H9 (cell line): ENCODE results near the gene TLR6. TPM values are rescaled to one million over a fixed set of nuclear protein-coding genes. Genes with fewer than 3 reads are reported as not detected.

Source experiments
- DNase-seq: peaks from one replicate; pipeline ENCODE4 v3.0.0-alpha.2; 2017
- H2AFZ ChIP-seq: one replicate; pipeline ENCODE4 v1.6.1; 2013; ENCODE audit warnings: mild to moderate bottlenecking, low read length, control low read depth, moderate library complexity
- H2AK5ac ChIP-seq: 2 replicates; pipeline ENCODE4 v1.6.1; 2013; ENCODE audit warnings: low read length, control low read depth, mixed read lengths; ENCODE audit not compliant: insufficient read length
- H2BK120ac ChIP-seq: one replicate; pipeline ENCODE4 v1.6.1; 2013; ENCODE audit warnings: low read depth, mild to moderate bottlenecking, low read length, control low read depth, inconsistent platforms; ENCODE audit not compliant: poor library complexity, severe bottlenecking
- H2BK12ac ChIP-seq: 2 replicates; pipeline ENCODE4 v1.6.1; 2013; ENCODE audit warnings: low read length, control low read depth, mixed read lengths, low read depth; ENCODE audit not compliant: insufficient read length
- H2BK15ac ChIP-seq: 2 replicates; pipeline ENCODE4 v1.6.1; 2013; ENCODE audit warnings: low read depth, low read length, control low read depth
- H2BK20ac ChIP-seq: one replicate; pipeline ENCODE4 v1.6.1; 2013; ENCODE audit warnings: low read depth, mild to moderate bottlenecking, low read length, control low read depth, inconsistent platforms; ENCODE audit not compliant: poor library complexity, severe bottlenecking
- H2BK5ac ChIP-seq: 2 replicates; pipeline ENCODE4 v1.6.1; 2013; ENCODE audit warnings: low read length, control low read depth, mixed read lengths; ENCODE audit not compliant: insufficient read length
- H3K14ac ChIP-seq: 2 replicates; pipeline ENCODE4 v1.6.1; 2013; ENCODE audit warnings: low read length, control low read depth; ENCODE audit not compliant: insufficient read depth
- H3K18ac ChIP-seq: 2 replicates; pipeline ENCODE4 v1.6.1; 2013; ENCODE audit warnings: low read depth, mild to moderate bottlenecking, mixed read lengths, low read length, control low read depth; ENCODE audit not compliant: insufficient read length
- H3K23ac ChIP-seq: 2 replicates; pipeline ENCODE4 v1.6.1; 2013; ENCODE audit warnings: low read length, control low read depth, mixed read lengths, low read depth; ENCODE audit not compliant: insufficient read length
- H3K23me2 ChIP-seq: 2 replicates; pipeline ENCODE4 v1.6.1; 2013; ENCODE audit warnings: low read depth, mild to moderate bottlenecking, mixed read lengths, low read length, control low read depth; ENCODE audit not compliant: insufficient read length, poor library complexity, severe bottlenecking
- H3K27ac ChIP-seq: 2 replicates; pipeline ENCODE4 v1.5.1; 2013; ENCODE audit warnings: low read length, control low read depth, mixed read lengths, low read depth; ENCODE audit not compliant: insufficient read length
- H3K27me3 ChIP-seq: 2 replicates; pipeline ENCODE4 v1.6.1; 2013; ENCODE audit warnings: low read length, control low read depth, inconsistent platforms; ENCODE audit not compliant: insufficient read depth
- H3K4ac ChIP-seq: 2 replicates; pipeline ENCODE4 v1.6.1; 2013; ENCODE audit warnings: low read depth, mild to moderate bottlenecking, control low read depth, inconsistent platforms, low read length, moderate library complexity
- H3K4me1 ChIP-seq: 2 replicates; pipeline ENCODE4 v1.6.1; 2013; ENCODE audit warnings: low read length, control low read depth, inconsistent platforms; ENCODE audit not compliant: insufficient read depth
- H3K4me2 ChIP-seq: 2 replicates; pipeline ENCODE4 v1.6.1; 2013; ENCODE audit warnings: low read length, control low read depth, mixed read lengths; ENCODE audit not compliant: insufficient read length, insufficient read depth
- H3K56ac ChIP-seq: 2 replicates; pipeline ENCODE4 v1.6.1; 2013; ENCODE audit warnings: low read depth, mild to moderate bottlenecking, mixed read lengths, low read length, control low read depth; ENCODE audit not compliant: insufficient read length
- H3K79me1 ChIP-seq: 2 replicates; pipeline ENCODE4 v1.6.1; 2013; ENCODE audit warnings: low read depth, mild to moderate bottlenecking, moderate library complexity, low read length, control low read depth, inconsistent platforms; ENCODE audit not compliant: insufficient read depth, poor library complexity, severe bottlenecking
- H3K79me2 ChIP-seq: 2 replicates; pipeline ENCODE4 v1.6.1; 2013; ENCODE audit warnings: low read length, control low read depth, inconsistent platforms; ENCODE audit not compliant: insufficient read depth
- H3K9ac ChIP-seq: 2 replicates; pipeline ENCODE4 v1.6.1; 2013; ENCODE audit warnings: low read length, control low read depth, mixed read lengths; ENCODE audit not compliant: insufficient read length; ENCODE audit errors: extremely low read depth
- H3K9me3 ChIP-seq: one replicate; pipeline ENCODE4 v1.6.1; 2013; ENCODE audit warnings: low read depth, low read length, inconsistent platforms; ENCODE audit not compliant: control insufficient read depth
- H3T11ph ChIP-seq: one replicate; pipeline ENCODE4 v1.6.1; 2013; ENCODE audit warnings: mild to moderate bottlenecking, low read length, control low read depth, inconsistent platforms
- H4K20me1 ChIP-seq: one replicate; pipeline ENCODE4 v1.6.1; 2013; ENCODE audit not compliant: control insufficient read depth, insufficient read length, insufficient read depth
- H4K5ac ChIP-seq: 2 replicates; pipeline ENCODE4 v1.6.1; 2013; ENCODE audit warnings: low read depth, mild to moderate bottlenecking, mixed read lengths, low read length, control low read depth; ENCODE audit not compliant: insufficient read length
- H4K8ac ChIP-seq: replicated peaks from 2 replicates; pipeline ENCODE4 v1.6.1; 2013; ENCODE audit warnings: low read length, control low read depth, mixed read lengths, low read depth; ENCODE audit not compliant: insufficient read length
- H4K91ac ChIP-seq: 2 replicates; pipeline ENCODE4 v1.6.1; 2013; ENCODE audit warnings: low read depth, mild to moderate bottlenecking, moderate library complexity, mixed read lengths, low read length, control low read depth; ENCODE audit not compliant: insufficient read length
- H3K27ac Mint-ChIP-seq, 3 experiments: 2 replicates in 2 of 3; 3 replicates in 1 of 3; pipeline ENCODE4 v1.8.0; 2020 to 2021; ENCODE audit warnings: mixed read lengths in 3 of 3, mild to moderate bottlenecking in 1 of 3, moderate library complexity in 1 of 3
- H3K27me3 Mint-ChIP-seq: 2 replicates; pipeline ENCODE4 v1.8.0; 2021; ENCODE audit warnings: low read depth, mild to moderate bottlenecking, moderate library complexity, mixed read lengths
- H3K36me3 Mint-ChIP-seq, 3 experiments: 2 replicates in 2 of 3; 3 replicates in 1 of 3; pipeline ENCODE4 v1.8.0; 2020 to 2021; ENCODE audit warnings: low read depth in 3 of 3, mixed read lengths in 3 of 3; ENCODE audit not compliant: insufficient read depth in 1 of 3
- H3K4me1 Mint-ChIP-seq, 2 experiments: 2 replicates each; pipeline ENCODE4 v1.8.0; 2020; ENCODE audit warnings: mixed read lengths in 2 of 2
- H3K4me3 Mint-ChIP-seq, 2 experiments: 2 replicates in 1 of 2; 3 replicates in 1 of 2; pipeline ENCODE4 v1.8.0; 2020 to 2021; ENCODE audit warnings: mild to moderate bottlenecking in 2 of 2, mixed read lengths in 2 of 2, moderate library complexity in 1 of 2
- H3K9me3 Mint-ChIP-seq, 2 experiments: 2 replicates in 1 of 2; 3 replicates in 1 of 2; pipeline ENCODE4 v1.8.0; 2020; ENCODE audit warnings: mild to moderate bottlenecking in 2 of 2, mixed read lengths in 2 of 2, moderate library complexity in 1 of 2
- CTCF ChIP-seq: fragments of 200-600 bp; sonication (generic); conservative IDR thresholded peaks from 3 replicates; pipeline ENCODE4 v1.8.0; 2021; ENCODE audit warnings: antibody characterized with exemption, mild to moderate bottlenecking
- total RNA-seq: library from RNA; stranded (reverse); gene quantifications from 2 replicates; pipeline ENCODE4 v1.2.1, GENCODE V29; 2021

Gene TLR6
- total RNA-seq, 1 experiment from 2014 or later = 0.11 TPM

GRCh38 chr4:38902695-38903094, 46.1 kb upstream of the TLR6 start:
- Histone ChIP-seq H3K27ac (no peak overlapping the region), H4K5ac (no peak overlapping the region), H4K91ac (no peak overlapping the region), H3K23ac (no peak overlapping the region), H2AK5ac (no peak overlapping the region), H3K4me1 (no peaks in the 10 kb centered on the region), H2BK15ac (no peak overlapping the region), H3T11ph (no peak overlapping the region), H3K14ac (no peak overlapping the region), H3K18ac (no peak overlapping the region), H3K27me3 (no peaks in the 10 kb centered on the region), H3K9ac (no peak overlapping the region), H3K4me2 (no peak overlapping the region), H2BK12ac (no peak overlapping the region), H2AFZ (no peak overlapping the region), H3K9me3 (no peaks in the 10 kb centered on the region), H3K23me2 (no peaks in the 10 kb centered on the region), H2BK20ac (no peak overlapping the region), H3K79me1 (no peaks in the 10 kb centered on the region), H2BK5ac (no peak overlapping the region), H3K79me2 (no peaks in the 10 kb centered on the region), H4K8ac (no peak overlapping the region), H3K4ac (no peak overlapping the region), H4K20me1 (no peaks in the 10 kb centered on the region), H2BK120ac (no peak overlapping the region), H3K56ac (no peak overlapping the region)
- DNase-seq = no peak
- Mint-ChIP-seq H3K4me3 (no peak overlapping the region), H3K36me3 (peaks cover 0 to 4% (median 0%) of the 10 kb centered on the region in 3 experiments; a peak in 2 of 7 replicates), H3K27ac (no peak overlapping the region), H3K9me3 (no peaks in the 10 kb centered on the region), H3K27me3 (no peaks in the 10 kb centered on the region), H3K4me1 (no peaks in the 10 kb centered on the region)
- TF ChIP-seq CTCF = peak; percentile 58; the same call in 2 of the 3 replicates
